Activated naive CD4-positive, alpha-beta T cell treated with Interleukin-2 at 50 U/mL for 16 hours (primary cell): ENCODE results near the gene ITPRIP.
A peak's percentile ranks its signal among the peaks of the same experiment; 100 is the strongest.

Source experiments
- DNase-seq: peaks from one replicate; pipeline ENCODE4 v3.0.0-alpha.2; 2020

The ITPRIP gene

DNA sequence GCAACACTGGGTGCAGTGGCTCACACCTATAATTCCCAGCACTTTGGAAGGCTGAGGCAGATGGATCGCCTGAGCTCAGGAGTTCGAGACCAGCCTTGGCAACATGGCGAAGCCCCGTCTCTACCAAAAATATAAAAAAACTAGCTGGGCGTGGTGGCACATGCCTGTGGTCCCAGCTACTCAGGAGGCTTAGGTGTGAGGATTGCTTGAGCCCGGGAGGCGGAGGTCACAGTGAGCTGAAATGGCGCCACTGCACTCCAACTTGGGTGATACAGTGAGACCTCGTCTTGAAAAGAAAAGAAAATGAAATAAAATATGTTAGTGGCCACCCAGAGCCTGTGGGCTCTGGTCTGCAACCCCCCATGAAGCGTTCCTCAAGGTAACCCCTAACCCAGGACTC is 13.3 kb downstream of the ITPRIP start:
- DNase-seq, result no peak

GRCh38 chr10:104324221-104324686 is 14.0 kb downstream of the ITPRIP start:
- DNase-seq, result no peak

- DNase-seq, result no peak
These were observed 14.5 kb downstream of the ITPRIP start for GRCh38 chr10:104323760-104324201.

GRCh38 chr10:104323085-104323484 is 15.2 kb downstream of the ITPRIP start:
- DNase-seq, result no peak

GRCh38 chr10:104322416-104322782 is 15.9 kb downstream of the ITPRIP start:
- peak; percentile 27 for DNase-seq

DNA sequence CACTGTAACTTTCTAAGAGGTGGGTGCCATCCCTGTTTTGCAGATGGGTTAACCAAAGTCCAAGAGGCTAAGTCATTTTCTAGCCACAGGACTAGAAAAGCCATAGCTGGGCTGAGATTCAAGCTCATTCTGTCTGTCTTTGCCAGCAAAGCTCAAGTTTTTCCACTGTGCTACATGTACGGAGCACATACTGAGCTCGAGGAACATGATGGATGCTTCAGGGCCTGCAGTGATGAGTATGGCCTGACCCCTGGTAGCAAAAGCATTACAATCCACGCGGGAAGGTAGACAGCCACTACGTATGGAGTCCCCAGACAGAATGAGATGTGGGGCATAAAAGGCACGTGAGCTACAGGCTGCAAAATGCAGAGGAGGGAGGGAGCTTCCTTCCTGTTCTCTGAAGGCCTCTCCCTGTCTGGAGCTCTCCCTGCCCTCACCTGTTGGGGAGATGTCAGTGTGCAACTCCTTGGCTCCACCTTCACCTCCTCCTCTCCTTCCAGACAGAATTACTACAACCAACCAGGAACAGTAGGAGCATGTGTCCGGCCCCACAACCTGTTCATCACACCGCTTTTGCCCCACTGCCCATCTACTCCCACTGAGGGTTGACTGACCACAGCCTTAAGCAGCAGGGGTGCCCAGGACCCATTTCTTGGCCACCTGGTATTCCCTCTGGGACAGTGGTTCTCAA is 16.4 kb downstream of the ITPRIP start:
- no peak for DNase-seq

GRCh38 chr10:104321226-104321625 is 17.0 kb downstream of the ITPRIP start:
- no peak for DNase-seq

DNA sequence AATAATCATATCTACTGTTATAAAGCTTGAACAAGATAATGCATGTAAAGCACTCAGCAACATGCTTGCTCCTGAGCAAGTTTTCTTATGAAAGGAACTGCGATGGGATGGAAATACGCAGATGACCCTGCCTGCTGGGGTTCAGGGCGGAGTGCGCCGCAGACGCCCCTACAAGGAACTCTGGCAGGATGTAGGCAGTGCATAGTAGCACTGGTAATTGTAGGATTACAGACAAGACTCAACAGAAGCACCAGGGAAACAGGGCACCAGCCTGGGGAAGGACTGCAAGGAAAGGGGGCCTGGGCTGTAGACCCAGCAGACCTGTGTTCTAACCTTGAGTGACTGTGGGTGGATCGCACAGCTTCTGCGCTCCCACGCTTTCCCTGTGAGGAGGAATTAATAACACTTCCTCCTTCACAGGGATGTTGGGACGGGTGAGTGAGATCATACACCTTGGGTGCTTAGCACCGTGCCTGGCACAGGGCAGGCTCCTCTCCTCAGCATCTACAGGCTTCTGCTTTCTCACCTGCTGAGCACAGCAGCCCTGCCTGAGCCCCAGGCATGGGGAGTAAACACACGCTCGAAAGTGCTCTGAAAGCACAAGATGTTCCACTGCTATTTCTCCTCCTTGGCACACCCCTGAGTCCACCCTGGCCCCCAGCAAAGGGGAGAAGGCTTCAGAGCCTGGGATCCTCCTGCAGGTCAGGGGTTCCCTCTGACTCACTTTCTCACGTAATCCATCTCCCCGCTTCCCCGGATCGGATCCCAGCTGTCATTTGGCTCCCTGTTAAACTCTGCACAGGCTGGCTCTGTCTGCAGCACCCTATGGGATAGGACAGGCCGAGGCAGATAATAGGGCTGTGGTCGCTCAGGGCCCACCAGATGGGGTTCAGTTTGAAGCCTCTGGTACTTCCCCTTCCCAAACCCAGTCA is 19.2 kb downstream of the ITPRIP start:
- no peak for DNase-seq

DNA sequence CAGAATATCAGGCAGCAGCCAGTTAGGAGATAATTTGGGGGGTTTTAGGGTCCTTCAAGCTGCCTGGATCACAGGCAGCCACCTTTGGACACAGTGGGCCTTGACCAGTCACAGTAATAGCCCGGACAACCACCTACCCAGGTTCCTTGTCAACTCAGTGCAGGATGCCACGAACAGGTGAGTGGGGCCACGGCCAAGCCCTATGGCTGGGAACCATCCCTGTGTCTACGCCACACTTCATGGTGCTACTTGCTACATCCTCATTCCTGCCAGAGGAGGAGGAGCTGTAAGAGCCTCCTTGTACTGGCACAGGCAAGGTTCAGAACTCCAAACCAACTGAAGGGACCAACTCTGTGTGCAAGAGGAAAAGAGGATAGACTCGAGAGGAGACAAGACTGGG is 19.9 kb downstream of the ITPRIP start:
- no peak for DNase-seq

- DNase-seq, result no peak
These were observed 20.5 kb downstream of the ITPRIP start for GRCh38 chr10:104317726-104318299.

DNA sequence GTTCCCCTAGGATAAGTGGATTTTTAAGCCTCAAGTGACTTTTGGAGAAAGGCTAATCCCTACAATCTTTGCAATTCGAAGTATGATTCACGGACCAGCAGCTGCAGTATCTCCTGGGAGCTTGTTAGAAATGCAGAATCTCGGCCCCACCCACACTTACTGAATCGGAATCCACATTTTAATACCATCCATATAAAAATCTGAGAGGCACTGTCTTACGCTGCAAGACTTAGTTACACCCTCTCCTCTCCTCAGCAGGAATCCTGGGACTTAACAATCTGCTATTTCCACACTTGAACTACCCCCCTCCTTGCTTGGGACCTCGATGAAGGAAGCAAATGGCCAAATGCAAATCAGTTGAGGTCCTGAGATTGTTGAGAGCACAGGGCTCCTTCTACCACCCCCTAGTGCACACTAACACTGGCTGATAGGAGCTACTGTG is 21.0 kb downstream of the ITPRIP start:
- no peak for DNase-seq

DNA sequence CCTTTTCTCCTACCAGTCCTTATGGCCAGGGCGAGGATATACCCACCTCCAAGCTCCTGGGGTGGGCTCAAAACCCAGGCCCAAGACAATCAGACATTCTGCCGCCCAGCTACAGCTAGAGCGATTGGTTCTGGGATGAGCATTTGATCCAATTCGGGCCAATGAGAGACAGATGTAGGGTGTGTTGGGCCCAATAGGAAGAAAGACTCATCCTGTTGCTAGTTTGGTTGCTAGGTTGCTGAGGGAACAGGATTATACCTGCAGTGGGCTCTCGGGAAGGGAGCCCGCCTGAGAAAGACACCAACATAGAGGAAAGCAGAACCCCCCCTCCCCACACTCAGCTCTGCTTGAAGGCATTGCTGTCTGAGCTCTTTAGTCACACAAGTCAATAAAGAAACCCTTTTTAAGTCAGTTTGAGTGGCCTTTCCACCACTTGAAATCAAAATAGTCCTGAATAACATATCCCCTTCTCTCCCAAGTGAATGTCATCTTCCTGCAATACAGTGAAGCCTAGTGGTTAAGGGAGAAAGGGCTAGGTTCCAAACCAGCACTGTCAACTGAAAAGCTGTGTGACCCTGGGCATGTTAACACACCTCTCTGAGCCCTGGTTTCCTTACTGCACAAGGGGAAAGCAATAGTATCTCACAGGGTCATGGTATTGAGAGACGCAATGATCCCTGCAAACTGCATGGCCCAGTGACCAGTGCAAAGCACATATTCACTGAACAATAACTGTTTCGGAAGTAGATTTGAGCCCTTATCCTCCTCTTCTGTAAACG is 21.8 kb downstream of the ITPRIP start:
- no peak for DNase-seq

GRCh38 chr10:104315486-104315921 is 22.8 kb downstream of the ITPRIP start:
- DNase-seq, result no peak

- no peak for DNase-seq
These were observed 23.4 kb downstream of the ITPRIP start for GRCh38 chr10:104314591-104315485.

DNA sequence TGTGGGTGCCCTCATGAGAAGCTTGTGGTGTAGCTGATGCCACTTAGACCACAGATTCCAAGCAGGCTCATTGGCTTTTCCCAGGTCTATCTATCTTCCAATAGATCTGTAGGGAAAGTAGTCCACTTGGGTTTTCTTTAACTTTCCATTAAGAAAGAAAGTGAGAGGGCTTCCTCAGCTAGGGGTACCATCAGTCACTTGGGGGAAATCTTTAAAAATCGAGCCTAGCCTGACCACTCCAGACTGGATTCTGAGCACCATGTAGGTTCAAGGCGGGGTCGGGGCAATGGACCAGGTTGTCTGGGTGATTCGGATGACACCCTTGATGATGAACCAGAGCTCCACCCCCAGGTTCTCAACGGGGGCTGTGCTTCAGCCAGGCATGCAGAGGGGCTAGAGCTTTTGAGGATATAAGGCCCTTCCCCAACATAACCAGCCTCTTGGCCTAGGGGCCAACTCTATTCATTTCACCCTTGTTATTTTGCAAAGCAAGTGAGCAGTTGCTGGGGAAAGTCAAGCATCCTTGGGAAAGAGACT is 27.0 kb downstream of the ITPRIP start:
- no peak for DNase-seq

DNA sequence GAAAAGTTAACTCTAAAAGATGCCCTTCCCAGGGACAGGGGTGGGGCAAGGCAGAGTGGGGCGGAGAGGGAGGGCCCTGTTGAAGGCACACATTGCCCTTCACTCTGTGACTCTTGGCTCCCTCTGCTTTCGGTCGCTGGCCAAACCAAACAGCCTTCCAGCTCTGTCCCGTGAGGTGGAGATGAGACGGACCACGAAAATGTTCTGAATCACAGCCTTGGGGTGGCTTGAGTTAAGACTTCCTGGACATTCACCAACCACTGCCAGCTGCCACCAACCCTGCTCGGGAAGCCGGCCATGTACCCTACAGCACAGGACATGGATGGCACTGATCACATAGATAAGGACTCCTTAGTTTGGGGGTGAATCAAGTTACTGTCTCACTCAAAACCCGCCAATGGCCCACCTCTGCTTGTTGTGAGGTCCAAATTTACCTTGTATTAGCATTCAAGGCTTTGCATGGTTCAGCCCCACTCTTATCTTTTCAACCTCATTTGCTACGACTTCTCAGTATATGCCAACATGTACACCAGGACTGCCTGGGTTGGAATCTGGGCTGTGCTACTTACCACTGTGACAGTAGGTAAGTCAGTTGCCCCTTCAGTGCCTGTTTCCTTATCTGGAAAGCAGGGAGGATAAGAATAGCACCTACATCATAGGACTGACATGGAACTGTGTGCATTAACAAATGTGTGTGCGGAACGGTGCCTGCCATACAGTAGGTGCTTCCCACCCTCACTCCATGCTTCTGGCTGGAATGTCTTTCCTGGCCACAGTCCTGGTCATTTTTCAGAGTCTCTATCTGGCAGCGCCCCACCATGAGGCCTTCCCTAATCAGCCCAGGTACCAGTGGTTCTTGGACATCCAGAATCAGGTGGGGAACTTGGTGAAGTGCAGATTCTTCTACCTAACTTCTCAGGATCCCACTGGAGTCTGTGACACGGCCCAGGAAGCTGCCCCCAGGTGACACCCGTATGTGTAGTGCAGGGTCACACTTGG is 28.0 kb downstream of the ITPRIP start:
- no peak for DNase-seq

GRCh38 chr10:104308439-104308903 is 29.8 kb downstream of the ITPRIP start:
- DNase-seq, result peak; percentile 22

GRCh38 chr10:104307576-104308438 is 30.5 kb downstream of the ITPRIP start:
- DNase-seq, result no peak

DNA sequence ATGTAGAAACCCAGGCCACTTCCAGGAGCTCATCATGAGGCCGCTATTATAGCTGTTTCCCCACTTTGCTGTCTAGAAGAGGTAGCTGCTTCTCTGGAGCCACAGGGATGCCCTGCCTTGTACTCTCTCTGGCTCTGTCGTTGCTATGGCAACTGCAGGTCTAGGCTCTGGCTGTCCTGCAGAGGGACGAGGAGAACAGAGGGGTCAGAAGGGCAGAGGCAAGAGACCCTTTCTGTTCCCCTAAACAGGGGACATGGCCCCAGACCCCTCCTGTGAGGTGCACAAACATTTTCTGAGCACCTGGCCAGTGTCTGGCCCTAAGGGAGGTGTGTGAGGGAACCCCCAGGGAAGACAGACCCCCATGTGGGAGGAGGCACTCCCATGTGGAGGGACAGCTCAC is 31.4 kb downstream of the ITPRIP start:
- DNase-seq, result no peak
